DND-41 (cell line): ENCODE measurements around the gene ZMIZ2.
"Not testable (repeated sequence)": the region's sequence is repeated elsewhere in the genome, so short reads cannot be mapped to it uniquely, and the experiment has no call there.

Source experiments
- ATAC-seq: fragments of 200-7000 bp; cut with Tn5 transposase; 3 replicates; pipeline ENCODE4 v1.9.1; 2021; ENCODE audit warnings: low read depth; ENCODE audit not compliant: insufficient read depth
- DNase-seq: peaks from one replicate; pipeline ENCODE4 v3.0.0-alpha.2; 2020
- H2AFZ ChIP-seq: 2 replicates; pipeline ENCODE4 v1.6.0; 2012; ENCODE audit warnings: low read depth, low read length
- H3K27ac ChIP-seq: 2 replicates; pipeline ENCODE4 v1.5.1; 2012; ENCODE audit warnings: low read length, inconsistent platforms
- H3K27me3 ChIP-seq: fragments of 200-600 bp; sonication (generic); 2 replicates; pipeline ENCODE4 v1.6.0; 2012; ENCODE audit warnings: low read length, mild to moderate bottlenecking, inconsistent platforms; ENCODE audit not compliant: insufficient read depth, poor library complexity
- H3K36me3 ChIP-seq: 2 replicates; pipeline ENCODE4 v1.5.1; 2012; ENCODE audit warnings: low read length, inconsistent platforms; ENCODE audit not compliant: insufficient read depth
- H3K4me1 ChIP-seq: 2 replicates; pipeline ENCODE4 v1.5.1; 2012; ENCODE audit warnings: mild to moderate bottlenecking, low read length; ENCODE audit not compliant: insufficient read depth
- H3K4me2 ChIP-seq: 2 replicates; pipeline ENCODE4 v1.6.0; 2012; ENCODE audit warnings: mild to moderate bottlenecking, moderate library complexity, low read length, inconsistent platforms; ENCODE audit not compliant: insufficient read depth
- H3K4me3 ChIP-seq, 2 experiments: fragments of 200-600 bp in 1 of 2; shearing (Covaris generic) in 1 of 2; 2 replicates each; pipeline ENCODE4 v1.5.1; 2012 to 2016; ENCODE audit warnings: inconsistent platforms in 2 of 2, low read length in 2 of 2, mild to moderate bottlenecking in 2 of 2, low read depth in 1 of 2, moderate library complexity in 1 of 2
- H3K79me2 ChIP-seq: 2 replicates; pipeline ENCODE4 v1.6.0; 2012; ENCODE audit warnings: low read length, inconsistent platforms; ENCODE audit not compliant: insufficient read depth
- H3K9ac ChIP-seq: 2 replicates; pipeline ENCODE4 v1.6.0; 2012; ENCODE audit warnings: low read depth, mild to moderate bottlenecking, inconsistent platforms, low read length, moderate library complexity
- H3K9me3 ChIP-seq: 2 replicates; pipeline ENCODE4 v1.5.1; 2012; ENCODE audit warnings: low read length, moderate library complexity, mild to moderate bottlenecking, inconsistent platforms; ENCODE audit not compliant: insufficient read depth, severe bottlenecking
- H4K20me1 ChIP-seq: 2 replicates; pipeline ENCODE4 v1.6.0; 2012; ENCODE audit warnings: low read length; ENCODE audit not compliant: insufficient read depth
- EZH2 ChIP-seq: IDR thresholded peaks from 3 replicates; pipeline ENCODE4 v1.6.1; 2012; ENCODE audit warnings: borderline replicate concordance, low read depth, mild to moderate bottlenecking, moderate library complexity, low read length, inconsistent platforms; ENCODE audit not compliant: severe bottlenecking
- TF ChIP-seq, protein P1 (sequence below): IDR thresholded peaks from 2 replicates; pipeline ENCODE4 v1.5.1; 2012; ENCODE audit warnings: borderline replicate concordance, low read length, moderate library complexity, mild to moderate bottlenecking; ENCODE audit not compliant: poor library complexity, severe bottlenecking; ENCODE audit errors: extremely low read depth

ZMIZ2 gene

DNA sequence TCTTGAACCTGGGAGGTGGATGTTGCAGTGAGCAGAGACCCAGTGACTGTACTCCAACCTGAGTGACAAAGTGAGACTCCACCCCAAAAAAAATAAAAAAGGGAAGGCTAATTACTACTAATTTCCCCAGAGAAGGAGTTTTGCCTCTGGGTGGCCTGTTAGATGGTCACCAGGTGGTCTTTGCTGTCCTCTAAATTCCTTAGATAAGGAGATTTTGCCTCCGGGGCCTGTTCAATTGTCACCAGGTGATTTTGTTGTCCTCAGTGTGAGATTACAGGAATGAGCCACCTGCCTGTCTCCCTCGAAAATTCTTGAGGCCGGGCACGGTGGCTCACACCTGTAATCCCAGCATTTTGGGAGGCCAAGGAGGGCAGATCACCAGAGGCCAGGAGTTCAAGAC, 24.4 kb upstream of the ZMIZ2 start:
- no peak overlapping the region for H3K9ac ChIP-seq
- H3K27ac ChIP-seq = no peak overlapping the region
- peaks cover 10% of the 10 kb centered on the region for H3K9me3 ChIP-seq
- H3K4me3 ChIP-seq = no peak overlapping the region
- no peaks in the 10 kb centered on the region for H3K27me3 ChIP-seq
- ATAC-seq (no peak), DNase-seq (no peak)
- H3K4me2 ChIP-seq = no peak overlapping the region
- no peak for TF ChIP-seq EZH2
- no peaks in the 10 kb centered on the region for H4K20me1 ChIP-seq
- no peaks in the 10 kb centered on the region for H3K36me3 ChIP-seq
- H3K4me1 ChIP-seq = no peaks in the 10 kb centered on the region
- no peak overlapping the region for H2AFZ ChIP-seq
- no peaks in the 10 kb centered on the region for H3K79me2 ChIP-seq

DNA sequence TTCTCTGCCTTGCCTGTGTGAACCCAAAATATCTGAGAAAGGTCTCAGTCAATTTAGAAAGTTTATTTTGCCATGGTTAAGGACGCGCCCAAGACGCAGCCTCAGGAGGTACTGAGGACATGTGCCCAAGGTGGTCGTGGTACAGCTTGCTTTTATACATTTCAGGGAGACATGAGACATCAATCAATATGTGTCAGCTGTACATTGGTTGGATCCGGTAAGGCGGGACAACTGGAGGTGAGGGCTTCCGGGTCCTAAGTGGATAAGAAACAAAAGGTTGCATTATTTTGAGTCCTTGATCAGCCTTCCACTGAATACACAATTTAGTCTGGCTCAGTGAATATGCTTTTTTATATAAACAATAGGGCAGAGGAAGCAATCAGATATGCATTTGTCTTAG, 22.4 kb upstream of the ZMIZ2 start:
- H3K4me1 ChIP-seq, H3K79me2 ChIP-seq, H3K4me2 ChIP-seq, H3K27me3 ChIP-seq, H3K9me3 ChIP-seq, H2AFZ ChIP-seq, H3K36me3 ChIP-seq, H3K27ac ChIP-seq, H3K9ac ChIP-seq, ATAC-seq, H3K4me3 ChIP-seq, H4K20me1 ChIP-seq, DNase-seq: not testable (repeated sequence)

DNA sequence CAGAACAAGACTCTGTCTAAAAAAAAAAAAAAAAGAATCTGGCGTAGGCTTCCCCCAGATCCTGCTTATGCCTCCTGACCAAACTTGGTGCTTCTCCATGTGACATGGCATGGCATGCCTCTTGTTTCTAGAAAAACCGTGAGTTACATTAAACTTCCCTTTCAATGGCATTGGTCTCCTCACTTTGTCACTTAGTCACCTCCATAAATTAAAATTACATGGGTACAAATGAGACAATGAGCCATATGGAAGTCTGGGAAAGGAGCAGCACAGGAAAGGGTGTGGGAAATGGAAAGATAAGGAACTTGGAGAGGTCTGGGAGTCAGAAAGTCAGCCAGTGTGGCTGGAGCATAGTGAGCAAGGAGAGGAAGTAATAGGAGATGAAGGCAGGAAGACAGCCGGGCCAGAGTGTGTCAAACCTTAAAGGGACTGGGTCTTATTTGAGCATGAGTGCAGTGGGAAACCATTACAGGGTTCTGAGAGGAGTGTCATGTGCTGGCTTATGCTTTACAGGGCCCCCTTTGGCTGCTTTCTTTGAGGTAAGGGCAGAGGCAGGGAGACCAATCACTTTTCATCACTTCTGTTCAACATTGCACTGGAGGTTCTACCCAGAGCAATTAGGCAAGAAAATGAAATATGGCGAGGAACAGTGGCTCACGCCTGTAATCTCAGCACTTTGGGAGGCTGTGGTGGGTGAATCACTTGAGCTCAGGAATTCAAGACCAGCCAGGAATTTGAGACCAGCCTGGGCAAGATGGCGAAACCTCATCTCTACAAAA, 21.3 kb upstream of the ZMIZ2 start:
- H4K20me1 ChIP-seq = no peaks in the 10 kb centered on the region
- H3K36me3 ChIP-seq = no peaks in the 10 kb centered on the region
- TF ChIP-seq, protein P1, sequence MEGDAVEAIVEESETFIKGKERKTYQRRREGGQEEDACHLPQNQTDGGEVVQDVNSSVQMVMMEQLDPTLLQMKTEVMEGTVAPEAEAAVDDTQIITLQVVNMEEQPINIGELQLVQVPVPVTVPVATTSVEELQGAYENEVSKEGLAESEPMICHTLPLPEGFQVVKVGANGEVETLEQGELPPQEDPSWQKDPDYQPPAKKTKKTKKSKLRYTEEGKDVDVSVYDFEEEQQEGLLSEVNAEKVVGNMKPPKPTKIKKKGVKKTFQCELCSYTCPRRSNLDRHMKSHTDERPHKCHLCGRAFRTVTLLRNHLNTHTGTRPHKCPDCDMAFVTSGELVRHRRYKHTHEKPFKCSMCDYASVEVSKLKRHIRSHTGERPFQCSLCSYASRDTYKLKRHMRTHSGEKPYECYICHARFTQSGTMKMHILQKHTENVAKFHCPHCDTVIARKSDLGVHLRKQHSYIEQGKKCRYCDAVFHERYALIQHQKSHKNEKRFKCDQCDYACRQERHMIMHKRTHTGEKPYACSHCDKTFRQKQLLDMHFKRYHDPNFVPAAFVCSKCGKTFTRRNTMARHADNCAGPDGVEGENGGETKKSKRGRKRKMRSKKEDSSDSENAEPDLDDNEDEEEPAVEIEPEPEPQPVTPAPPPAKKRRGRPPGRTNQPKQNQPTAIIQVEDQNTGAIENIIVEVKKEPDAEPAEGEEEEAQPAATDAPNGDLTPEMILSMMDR = no peak
- no peak for TF ChIP-seq EZH2
- H3K27ac ChIP-seq = no peak overlapping the region
- no peak overlapping the region for H3K4me2 ChIP-seq
- DNase-seq (no peak), ATAC-seq (no peak; the same call in 2 of the 3 replicates)
- H2AFZ ChIP-seq = no peak overlapping the region; the same call in 1 of the 2 replicates
- no peaks in the 10 kb centered on the region for H3K4me1 ChIP-seq
- no peak overlapping the region for H3K9ac ChIP-seq
- H3K27me3 ChIP-seq = no peaks in the 10 kb centered on the region
- no peaks in the 10 kb centered on the region for H3K79me2 ChIP-seq
- H3K9me3 ChIP-seq = no peaks in the 10 kb centered on the region
- H3K4me3 ChIP-seq = no peak overlapping the region

DNA sequence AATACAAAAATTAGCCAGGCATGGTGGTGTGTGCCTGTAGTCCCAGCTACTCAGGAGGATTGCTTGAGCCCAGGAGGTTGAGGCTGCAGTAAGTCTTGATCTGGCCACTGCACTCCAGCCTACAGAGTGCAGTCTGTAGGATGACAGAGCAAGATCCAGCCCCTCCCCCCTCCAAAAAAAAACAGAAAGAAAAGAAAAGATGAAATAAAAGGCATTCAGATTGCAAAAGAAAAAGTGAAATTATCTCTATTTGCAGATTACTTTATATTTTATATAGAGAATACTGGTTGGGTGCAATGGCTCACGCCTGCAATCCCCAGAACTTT, 20.7 kb upstream of the ZMIZ2 start:
- no peaks in the 10 kb centered on the region for H3K79me2 ChIP-seq
- H3K27ac ChIP-seq = no peak overlapping the region
- no peak overlapping the region for H3K9ac ChIP-seq
- H3K9me3 ChIP-seq = no peaks in the 10 kb centered on the region
- no peaks in the 10 kb centered on the region for H3K4me1 ChIP-seq
- DNase-seq (no peak), ATAC-seq (no peak)
- H3K4me2 ChIP-seq = no peak overlapping the region
- TF ChIP-seq, protein P1 = no peak
- TF ChIP-seq EZH2 = no peak
- no peak overlapping the region for H3K4me3 ChIP-seq
- no peaks in the 10 kb centered on the region for H4K20me1 ChIP-seq
- no peaks in the 10 kb centered on the region for H3K27me3 ChIP-seq
- H3K36me3 ChIP-seq = no peaks in the 10 kb centered on the region
- no peak overlapping the region for H2AFZ ChIP-seq
